GM23338 (cell line): ENCODE results near the gene NRP2. TPM values are rescaled to one million over a fixed set of nuclear protein-coding genes. Genes with fewer than 3 reads are reported as not detected.
A peak's percentile ranks its signal among the peaks of the same experiment; 100 is the strongest.

Experiments
- ATAC-seq: fragments of 200-7000 bp; cut with Tn5 transposase; 3 replicates; pipeline ENCODE4 v1.9.1; 2020
- DNase-seq: peaks from one replicate; pipeline ENCODE4 v3.0.0-alpha.2; 2015; ENCODE audit warnings: low spot score
- H2AFZ ChIP-seq: fragments of 200-600 bp; sonication (generic); 2 replicates; pipeline ENCODE4 v1.8.0; 2016; ENCODE audit warnings: antibody characterized with exemption, mild to moderate bottlenecking, moderate library complexity
- H3F3A ChIP-seq: fragments of 200-600 bp; sonication (generic); replicated peaks from 2 replicates; pipeline ENCODE4 v1.8.0; 2017; ENCODE audit warnings: antibody characterized with exemption, mixed run types, low read depth
- H3K27ac ChIP-seq: fragments of 200-600 bp; sonication (generic); 2 replicates; pipeline ENCODE4 v1.6.1; 2016; ENCODE audit warnings: low read depth
- H3K27me3 ChIP-seq: fragments of 200-600 bp; sonication (generic); 2 replicates; pipeline ENCODE4 v1.8.0; 2016; ENCODE audit warnings: mild to moderate bottlenecking, mixed run types, moderate library complexity; ENCODE audit not compliant: insufficient read depth
- H3K36me3 ChIP-seq: fragments of 200-600 bp; sonication (generic); 2 replicates; pipeline ENCODE4 v1.8.0; 2016; ENCODE audit warnings: mild to moderate bottlenecking; ENCODE audit not compliant: insufficient read depth
- H3K4me1 ChIP-seq: fragments of 200-600 bp; sonication (generic); 2 replicates; pipeline ENCODE4 v1.8.0; 2016; ENCODE audit warnings: mild to moderate bottlenecking, moderate library complexity; ENCODE audit not compliant: insufficient read depth
- H3K4me2 ChIP-seq: fragments of 200-600 bp; sonication (generic); 2 replicates; pipeline ENCODE4 v1.7.1; 2017; ENCODE audit warnings: mixed run types
- H3K4me3 ChIP-seq: fragments of 200-600 bp; sonication (generic); 2 replicates; pipeline ENCODE4 v1.6.1; 2016; ENCODE audit warnings: mixed run types
- H3K79me2 ChIP-seq: fragments of 200-600 bp; sonication (generic); replicated peaks from 2 replicates; pipeline ENCODE4 v1.8.0; 2017; ENCODE audit warnings: mild to moderate bottlenecking; ENCODE audit not compliant: insufficient read depth
- H3K9me2 ChIP-seq: fragments of 200-600 bp; sonication (generic); 2 replicates; pipeline ENCODE4 v1.8.0; 2017; ENCODE audit not compliant: insufficient read depth
- H4K20me1 ChIP-seq: fragments of 200-600 bp; sonication (generic); replicated peaks from 2 replicates; pipeline ENCODE4 v1.8.0; 2017; ENCODE audit warnings: mild to moderate bottlenecking; ENCODE audit not compliant: insufficient read depth
- H3K27ac Mint-ChIP-seq: 2 replicates; pipeline ENCODE4 v1.8.0; 2020; ENCODE audit warnings: inconsistent platforms, mild to moderate bottlenecking, moderate library complexity, mixed read lengths
- H3K27me3 Mint-ChIP-seq: 3 replicates; pipeline ENCODE4 v1.8.0; 2022; ENCODE audit warnings: low read depth, mild to moderate bottlenecking, moderate library complexity, mixed read lengths, inconsistent platforms; ENCODE audit not compliant: insufficient read depth, poor library complexity
- H3K36me3 Mint-ChIP-seq: 3 replicates; pipeline ENCODE4 v1.8.0; 2021; ENCODE audit warnings: low read depth, mild to moderate bottlenecking, inconsistent platforms, moderate library complexity, mixed read lengths
- H3K4me1 Mint-ChIP-seq: 3 replicates; pipeline ENCODE4 v1.8.0; 2020; ENCODE audit warnings: mild to moderate bottlenecking, inconsistent platforms, mixed read lengths
- H3K4me3 Mint-ChIP-seq: 3 replicates; pipeline ENCODE4 v1.8.0; 2021; ENCODE audit warnings: moderate library complexity, mild to moderate bottlenecking, inconsistent platforms, mixed read lengths
- H3K9me3 Mint-ChIP-seq: 3 replicates; pipeline ENCODE4 v1.8.0; 2020; ENCODE audit warnings: moderate library complexity, mild to moderate bottlenecking, inconsistent platforms, mixed read lengths
- CREB1 ChIP-seq: fragments of 250-450 bp; sonication (Bioruptor Pico); IDR thresholded peaks from 2 replicates; pipeline ENCODE4 v1.5.0; 2020; ENCODE audit warnings: low read depth, mild to moderate bottlenecking, moderate library complexity
- EZH2 ChIP-seq: fragments of 200-600 bp; sonication (generic); IDR thresholded peaks from one replicate; pipeline ENCODE4 v1.8.0; 2017; ENCODE audit warnings: antibody characterized with exemption, mild to moderate bottlenecking, low read depth; ENCODE audit not compliant: unreplicated experiment
- EZH2phosphoT487 ChIP-seq: fragments of 200-600 bp; sonication (generic); IDR thresholded peaks from one replicate; pipeline ENCODE4 v1.8.1; 2018; ENCODE audit warnings: antibody characterized with exemption; ENCODE audit not compliant: unreplicated experiment
- JUNB ChIP-seq: IDR thresholded peaks from one replicate; pipeline ENCODE4 v1.6.1; 2016; ENCODE audit warnings: antibody characterized with exemption; ENCODE audit not compliant: unreplicated experiment
- NANOG ChIP-seq: IDR thresholded peaks from 2 replicates; pipeline ENCODE4 v1.6.1; 2016; ENCODE audit warnings: antibody characterized with exemption, borderline replicate concordance
- POLR2AphosphoS5 ChIP-seq: IDR thresholded peaks from 2 replicates; pipeline ENCODE4 v1.6.1; 2016; ENCODE audit warnings: antibody characterized with exemption, low read depth
- REST ChIP-seq: IDR thresholded peaks from one replicate; pipeline ENCODE4 v1.6.1; 2018; ENCODE audit warnings: antibody characterized with exemption; ENCODE audit not compliant: unreplicated experiment
- STAT1 ChIP-seq: IDR thresholded peaks from one replicate; pipeline ENCODE4 v1.6.1; 2016; ENCODE audit warnings: antibody characterized with exemption; ENCODE audit not compliant: unreplicated experiment
- ZNF114 ChIP-seq: fragments of 250-450 bp; sonication (Bioruptor Pico); IDR thresholded peaks from 2 replicates; pipeline ENCODE4 v1.5.0; 2020; ENCODE audit warnings: mild to moderate bottlenecking, moderate library complexity
- ZNF331 ChIP-seq: fragments of 250-450 bp; sonication (Bioruptor Pico); IDR thresholded peaks from 2 replicates; pipeline ENCODE4 v1.5.0; 2020; ENCODE audit warnings: low read depth, mild to moderate bottlenecking, moderate library complexity
- polyA plus RNA-seq: library from polyadenylated mRNA; unstranded; fragments of >200 nt; fragmentation: Nextera tagmentation; extraction: Ambion mirVana; gene quantifications from 2 replicates; pipeline ENCODE4 v1.2.1, GENCODE V29; 2016
- total RNA-seq: library from RNA; depleted of rRNA; stranded (reverse); fragments of >200 nt; shearing (Covaris generic); gene quantifications from 2 replicates; pipeline ENCODE4 v1.2.3, GENCODE V29; 2014
- TF ChIP-seq, protein P1 (sequence below): IDR thresholded peaks from 2 replicates; pipeline ENCODE4 v1.6.1; 2016; ENCODE audit warnings: antibody characterized with exemption
- TF ChIP-seq, protein P2 (sequence below), 2 experiments: fragments of 200-600 bp in 1 of 2; sonication (generic) in 1 of 2; conservative IDR thresholded peaks; 2 replicates each; pipeline versions ENCODE4 v1.5.1 to v1.6.1; 2016 to 2017; ENCODE audit warnings: antibody characterized with exemption in 2 of 2, low read depth in 2 of 2, mild to moderate bottlenecking in 2 of 2, moderate library complexity in 1 of 2
- TF ChIP-seq, protein P3 (sequence below): fragments of 250-450 bp; sonication (Bioruptor Pico); IDR thresholded peaks from 2 replicates; pipeline ENCODE4 v1.5.0; 2020; ENCODE audit warnings: mild to moderate bottlenecking, moderate library complexity

The NRP2 gene
- total and polyA plus RNA-seq, 2 experiments from 2014 or later, result 18.4 to 22.0 TPM

DNA sequence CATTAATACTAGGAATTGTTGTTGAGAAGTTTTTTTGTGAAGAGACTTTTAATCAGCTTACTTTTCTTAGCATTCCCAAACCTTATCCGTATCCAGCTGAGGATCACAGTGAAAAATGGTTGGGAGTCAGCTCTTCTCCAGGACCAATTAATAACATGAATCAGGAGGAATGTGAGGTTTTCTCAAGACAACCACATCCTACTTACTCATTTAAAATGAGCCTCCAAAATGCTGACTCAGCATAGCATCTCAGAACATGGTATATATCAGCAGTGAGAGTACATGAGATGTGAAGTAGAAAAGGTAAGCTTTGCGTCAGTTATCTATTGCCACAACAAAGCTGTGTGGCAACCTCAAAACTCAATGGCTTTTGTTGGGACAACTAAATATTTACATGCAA lies 140.3 kb downstream of the NRP2 start:
- H4K20me1 ChIP-seq, result no peaks in the 10 kb centered on the region
- no peaks in the 10 kb centered on the region for H3K79me2 ChIP-seq
- H3K4me3 Mint-ChIP-seq, result no peak overlapping the region
- TF ChIP-seq, protein P1, sequence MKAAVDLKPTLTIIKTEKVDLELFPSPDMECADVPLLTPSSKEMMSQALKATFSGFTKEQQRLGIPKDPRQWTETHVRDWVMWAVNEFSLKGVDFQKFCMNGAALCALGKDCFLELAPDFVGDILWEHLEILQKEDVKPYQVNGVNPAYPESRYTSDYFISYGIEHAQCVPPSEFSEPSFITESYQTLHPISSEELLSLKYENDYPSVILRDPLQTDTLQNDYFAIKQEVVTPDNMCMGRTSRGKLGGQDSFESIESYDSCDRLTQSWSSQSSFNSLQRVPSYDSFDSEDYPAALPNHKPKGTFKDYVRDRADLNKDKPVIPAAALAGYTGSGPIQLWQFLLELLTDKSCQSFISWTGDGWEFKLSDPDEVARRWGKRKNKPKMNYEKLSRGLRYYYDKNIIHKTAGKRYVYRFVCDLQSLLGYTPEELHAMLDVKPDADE, result no peak
- TF ChIP-seq STAT1 (no peak), POLR2AphosphoS5 (no peak), CREB1 (CRISPR knock-in tag) (no peak), ZNF114 (no peak), NANOG (no peak), EZH2phosphoT487 (no peak), REST (no peak), EZH2 (no peak), ZNF331 (CRISPR knock-in tag) (no peak), JUNB (no peak)
- TF ChIP-seq, protein P2, sequence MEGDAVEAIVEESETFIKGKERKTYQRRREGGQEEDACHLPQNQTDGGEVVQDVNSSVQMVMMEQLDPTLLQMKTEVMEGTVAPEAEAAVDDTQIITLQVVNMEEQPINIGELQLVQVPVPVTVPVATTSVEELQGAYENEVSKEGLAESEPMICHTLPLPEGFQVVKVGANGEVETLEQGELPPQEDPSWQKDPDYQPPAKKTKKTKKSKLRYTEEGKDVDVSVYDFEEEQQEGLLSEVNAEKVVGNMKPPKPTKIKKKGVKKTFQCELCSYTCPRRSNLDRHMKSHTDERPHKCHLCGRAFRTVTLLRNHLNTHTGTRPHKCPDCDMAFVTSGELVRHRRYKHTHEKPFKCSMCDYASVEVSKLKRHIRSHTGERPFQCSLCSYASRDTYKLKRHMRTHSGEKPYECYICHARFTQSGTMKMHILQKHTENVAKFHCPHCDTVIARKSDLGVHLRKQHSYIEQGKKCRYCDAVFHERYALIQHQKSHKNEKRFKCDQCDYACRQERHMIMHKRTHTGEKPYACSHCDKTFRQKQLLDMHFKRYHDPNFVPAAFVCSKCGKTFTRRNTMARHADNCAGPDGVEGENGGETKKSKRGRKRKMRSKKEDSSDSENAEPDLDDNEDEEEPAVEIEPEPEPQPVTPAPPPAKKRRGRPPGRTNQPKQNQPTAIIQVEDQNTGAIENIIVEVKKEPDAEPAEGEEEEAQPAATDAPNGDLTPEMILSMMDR (conservative IDR thresholded peaks at IDR 0.05; ENCODE audit: low read depth in 2 of 2), result no peak
- TF ChIP-seq, protein P3, sequence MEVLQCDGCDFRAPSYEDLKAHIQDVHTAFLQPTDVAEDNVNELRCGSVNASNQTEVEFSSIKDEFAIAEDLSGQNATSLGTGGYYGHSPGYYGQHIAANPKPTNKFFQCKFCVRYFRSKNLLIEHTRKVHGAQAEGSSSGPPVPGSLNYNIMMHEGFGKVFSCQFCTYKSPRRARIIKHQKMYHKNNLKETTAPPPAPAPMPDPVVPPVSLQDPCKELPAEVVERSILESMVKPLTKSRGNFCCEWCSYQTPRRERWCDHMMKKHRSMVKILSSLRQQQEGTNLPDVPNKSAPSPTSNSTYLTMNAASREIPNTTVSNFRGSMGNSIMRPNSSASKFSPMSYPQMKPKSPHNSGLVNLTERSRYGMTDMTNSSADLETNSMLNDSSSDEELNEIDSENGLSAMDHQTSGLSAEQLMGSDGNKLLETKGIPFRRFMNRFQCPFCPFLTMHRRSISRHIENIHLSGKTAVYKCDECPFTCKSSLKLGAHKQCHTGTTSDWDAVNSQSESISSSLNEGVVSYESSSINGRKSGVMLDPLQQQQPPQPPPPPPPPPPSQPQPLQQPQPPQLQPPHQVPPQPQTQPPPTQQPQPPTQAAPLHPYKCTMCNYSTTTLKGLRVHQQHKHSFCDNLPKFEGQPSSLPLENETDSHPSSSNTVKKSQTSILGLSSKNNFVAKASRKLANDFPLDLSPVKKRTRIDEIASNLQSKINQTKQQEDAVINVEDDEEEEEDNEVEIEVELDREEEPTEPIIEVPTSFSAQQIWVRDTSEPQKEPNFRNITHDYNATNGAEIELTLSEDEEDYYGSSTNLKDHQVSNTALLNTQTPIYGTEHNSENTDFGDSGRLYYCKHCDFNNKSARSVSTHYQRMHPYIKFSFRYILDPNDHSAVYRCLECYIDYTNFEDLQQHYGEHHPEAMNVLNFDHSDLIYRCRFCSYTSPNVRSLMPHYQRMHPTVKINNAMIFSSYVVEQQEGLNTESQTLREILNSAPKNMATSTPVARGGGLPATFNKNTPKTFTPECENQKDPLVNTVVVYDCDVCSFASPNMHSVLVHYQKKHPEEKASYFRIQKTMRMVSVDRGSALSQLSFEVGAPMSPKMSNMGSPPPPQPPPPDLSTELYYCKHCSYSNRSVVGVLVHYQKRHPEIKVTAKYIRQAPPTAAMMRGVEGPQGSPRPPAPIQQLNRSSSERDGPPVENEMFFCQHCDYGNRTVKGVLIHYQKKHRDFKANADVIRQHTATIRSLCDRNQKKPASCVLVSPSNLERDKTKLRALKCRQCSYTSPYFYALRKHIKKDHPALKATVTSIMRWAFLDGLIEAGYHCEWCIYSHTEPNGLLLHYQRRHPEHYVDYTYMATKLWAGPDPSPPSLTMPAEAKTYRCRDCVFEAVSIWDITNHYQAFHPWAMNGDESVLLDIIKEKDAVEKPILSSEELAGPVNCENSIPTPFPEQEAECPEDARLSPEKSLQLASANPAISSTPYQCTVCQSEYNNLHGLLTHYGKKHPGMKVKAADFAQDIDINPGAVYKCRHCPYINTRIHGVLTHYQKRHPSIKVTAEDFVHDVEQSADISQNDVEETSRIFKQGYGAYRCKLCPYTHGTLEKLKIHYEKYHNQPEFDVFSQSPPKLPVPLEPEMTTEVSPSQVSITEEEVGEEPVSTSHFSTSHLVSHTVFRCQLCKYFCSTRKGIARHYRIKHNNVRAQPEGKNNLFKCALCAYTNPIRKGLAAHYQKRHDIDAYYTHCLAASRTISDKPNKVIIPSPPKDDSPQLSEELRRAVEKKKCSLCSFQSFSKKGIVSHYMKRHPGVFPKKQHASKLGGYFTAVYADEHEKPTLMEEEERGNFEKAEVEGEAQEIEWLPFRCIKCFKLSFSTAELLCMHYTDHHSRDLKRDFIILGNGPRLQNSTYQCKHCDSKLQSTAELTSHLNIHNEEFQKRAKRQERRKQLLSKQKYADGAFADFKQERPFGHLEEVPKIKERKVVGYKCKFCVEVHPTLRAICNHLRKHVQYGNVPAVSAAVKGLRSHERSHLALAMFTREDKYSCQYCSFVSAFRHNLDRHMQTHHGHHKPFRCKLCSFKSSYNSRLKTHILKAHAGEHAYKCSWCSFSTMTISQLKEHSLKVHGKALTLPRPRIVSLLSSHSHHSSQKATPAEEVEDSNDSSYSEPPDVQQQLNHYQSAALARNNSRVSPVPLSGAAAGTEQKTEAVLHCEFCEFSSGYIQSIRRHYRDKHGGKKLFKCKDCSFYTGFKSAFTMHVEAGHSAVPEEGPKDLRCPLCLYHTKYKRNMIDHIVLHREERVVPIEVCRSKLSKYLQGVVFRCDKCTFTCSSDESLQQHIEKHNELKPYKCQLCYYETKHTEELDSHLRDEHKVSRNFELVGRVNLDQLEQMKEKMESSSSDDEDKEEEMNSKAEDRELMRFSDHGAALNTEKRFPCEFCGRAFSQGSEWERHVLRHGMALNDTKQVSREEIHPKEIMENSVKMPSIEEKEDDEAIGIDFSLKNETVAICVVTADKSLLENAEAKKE (CRISPR knock-in tag), result no peak
- peak overlapping the region; percentile 57; the same call in 1 of the 2 replicates for H3K27ac Mint-ChIP-seq
- no peaks in the 10 kb centered on the region for H3K36me3 ChIP-seq
- H3K4me2 ChIP-seq, result no peak overlapping the region
- no peak overlapping the region for H3K4me3 ChIP-seq
- ATAC-seq (no peak), DNase-seq (no peak)
- no peak overlapping the region for H3K27ac ChIP-seq
- H3K9me3 Mint-ChIP-seq, result peaks cover 3% of the 10 kb centered on the region; the same call in 1 of the 3 replicates
- H3K9me2 ChIP-seq, result peaks cover 12% of the 10 kb centered on the region; the same call in 1 of the 2 replicates
- H3K4me1 ChIP-seq, result no peaks in the 10 kb centered on the region; the same call in 1 of the 2 replicates
- peaks cover 4% of the 10 kb centered on the region for H3K4me1 Mint-ChIP-seq
- H3K27me3 Mint-ChIP-seq, result peaks cover 4% of the 10 kb centered on the region
- peaks cover 3% of the 10 kb centered on the region; the same call in 1 of the 3 replicates for H3K36me3 Mint-ChIP-seq
- peak overlapping the region; percentile 43; the same call in 1 of the 2 replicates for H2AFZ ChIP-seq
- H3K27me3 ChIP-seq, result no peaks in the 10 kb centered on the region
- no peaks in the 10 kb centered on the region for H3F3A ChIP-seq
